Body of pancreas (tissue), 4 donors: ENCODE results near the gene UBTD1. TPM values are rescaled to one million over a fixed set of nuclear protein-coding genes. Genes with fewer than 3 reads are reported as not detected.
"Not testable (repeated sequence)": the region's sequence is repeated elsewhere in the genome, so short reads cannot be mapped to it uniquely, and the experiment has no call there.

Experiments used
- ATAC-seq: fragments of 150-250 bp; one replicate; pipeline ENCODE4 v1.9.1; 2016
- DNase-seq, 4 donors: peaks; one replicate each; pipeline ENCODE4 v3.0.0-alpha.2; 2019
- H3K27ac ChIP-seq, 4 donors: fragments of 200-600 bp; sonication (generic); 1 replicate in 3 of 4; 2 replicates in 1 of 4; pipeline versions ENCODE4 v1.5.1 to v1.6.1; 2016 to 2019; ENCODE audit warnings: mild to moderate bottlenecking in 1 of 4, mixed read lengths in 1 of 4, moderate library complexity in 1 of 4
- H3K27me3 ChIP-seq, 2 donors: fragments of 200-600 bp; sonication (generic); one replicate each; pipeline ENCODE4 v1.6.0; 2016; ENCODE audit warnings: mild to moderate bottlenecking in 1 of 2
- H3K36me3 ChIP-seq, 2 donors: fragments of 200-600 bp; sonication (generic); replicated peaks in 1 of 2; 2 replicates each; pipeline ENCODE4 v1.5.1; 2016; ENCODE audit warnings: low read depth in 2 of 2; ENCODE audit not compliant: insufficient read depth in 1 of 2
- H3K4me1 ChIP-seq: fragments of 200-600 bp; sonication (generic); one replicate; pipeline ENCODE4 v1.6.0; 2016
- H3K4me3 ChIP-seq, 2 donors: fragments of 200-600 bp; sonication (generic); 1 replicate in 1 of 2; 2 replicates in 1 of 2; pipeline ENCODE4 v1.5.1; 2016 to 2019
- H3K9me3 ChIP-seq, 3 donors: fragments of 200-600 bp; sonication (generic); 1 replicate in 2 of 3; 2 replicates in 1 of 3; pipeline ENCODE4 v1.5.1; 2016
- POLR2A ChIP-seq, 3 donors: fragments of 450-650 bp; IDR thresholded peaks; one replicate each; pipeline ENCODE4 v1.6.1; 2016; ENCODE audit warnings: antibody characterized with exemption in 3 of 3, mild to moderate bottlenecking in 2 of 3
- WGBS, 2 donors: methylation state at CpG; one replicate each; pipeline ENCODE4 v1.1.5; 2017; 5-methylcytosine and 5-hydroxymethylcytosine counted together
- intact Hi-C: fragments of 100-400 bp; cut with DNase I; formaldehyde crosslinking; loops from one replicate; pipeline ENCODE4 v1.15.1; 2023
- total RNA-seq, 2 donors: library from RNA; depleted of rRNA; stranded (reverse); fragments of >200 nt; gene quantifications; one replicate each; pipeline ENCODE4 v1.1.0, GENCODE V29; 2016
- TF ChIP-seq, protein P1 (sequence below), 7 experiments: fragments of 450-650 bp in 4 of 7; fragments of 200-600 bp in 3 of 7; sonication (generic) in 3 of 7; IDR thresholded peaks; one replicate each; pipeline ENCODE4 v1.5.1; 2016 to 2019; ENCODE audit warnings: antibody characterized with exemption in 7 of 7

Gene UBTD1
- total RNA-seq, 2 donors from 2014 or later, result 9.1 to 33.9 TPM

DNA sequence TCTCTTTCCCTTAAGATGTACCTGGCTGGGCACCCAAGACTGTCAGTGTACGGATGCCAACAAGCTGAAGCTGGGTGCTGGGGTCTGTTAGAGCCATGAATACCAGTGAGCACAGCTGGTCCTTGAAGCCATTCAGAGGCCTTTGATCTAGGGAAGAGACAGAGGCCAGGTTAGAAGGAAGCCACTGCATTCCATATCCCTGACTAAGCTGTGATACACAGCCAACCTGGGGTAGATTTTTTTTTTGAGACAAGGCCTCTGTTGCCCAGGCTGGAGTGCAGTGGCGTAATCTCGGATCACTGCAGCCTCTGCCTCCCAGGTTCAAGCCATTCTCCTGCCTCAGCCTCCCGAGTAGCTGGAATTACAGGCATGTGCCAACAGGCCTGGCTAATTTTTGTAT is 32.0 kb upstream of the UBTD1 start:
- no peak for ATAC-seq
- Histone ChIP-seq H3K36me3 (peaks cover 8 to 45% of the 10 kb centered on the region in 2 donors), H3K9me3 (no peaks in the 10 kb centered on the region), H3K4me1 (peaks cover 8% of the 10 kb centered on the region), H3K27me3 (no peaks in the 10 kb centered on the region), H3K27ac (no peak overlapping the region), H3K4me3 (no peak overlapping the region)
- no peak for DNase-seq
- TF ChIP-seq, protein P1, sequence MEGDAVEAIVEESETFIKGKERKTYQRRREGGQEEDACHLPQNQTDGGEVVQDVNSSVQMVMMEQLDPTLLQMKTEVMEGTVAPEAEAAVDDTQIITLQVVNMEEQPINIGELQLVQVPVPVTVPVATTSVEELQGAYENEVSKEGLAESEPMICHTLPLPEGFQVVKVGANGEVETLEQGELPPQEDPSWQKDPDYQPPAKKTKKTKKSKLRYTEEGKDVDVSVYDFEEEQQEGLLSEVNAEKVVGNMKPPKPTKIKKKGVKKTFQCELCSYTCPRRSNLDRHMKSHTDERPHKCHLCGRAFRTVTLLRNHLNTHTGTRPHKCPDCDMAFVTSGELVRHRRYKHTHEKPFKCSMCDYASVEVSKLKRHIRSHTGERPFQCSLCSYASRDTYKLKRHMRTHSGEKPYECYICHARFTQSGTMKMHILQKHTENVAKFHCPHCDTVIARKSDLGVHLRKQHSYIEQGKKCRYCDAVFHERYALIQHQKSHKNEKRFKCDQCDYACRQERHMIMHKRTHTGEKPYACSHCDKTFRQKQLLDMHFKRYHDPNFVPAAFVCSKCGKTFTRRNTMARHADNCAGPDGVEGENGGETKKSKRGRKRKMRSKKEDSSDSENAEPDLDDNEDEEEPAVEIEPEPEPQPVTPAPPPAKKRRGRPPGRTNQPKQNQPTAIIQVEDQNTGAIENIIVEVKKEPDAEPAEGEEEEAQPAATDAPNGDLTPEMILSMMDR (IDR thresholded peaks at IDR 0.05), result no peak
- no peak for TF ChIP-seq POLR2A (IDR thresholded peaks at IDR 0.05)
- intact Hi-C loops, result loop anchor here (5.0 kb wide), 1 partner anchor 86 kb away; no protein-coding TSS in a partner anchor
- WGBS, 2 donors, result 88 to 94% methylated on average over 1 to 4 of the region's 4 CpGs

DNA sequence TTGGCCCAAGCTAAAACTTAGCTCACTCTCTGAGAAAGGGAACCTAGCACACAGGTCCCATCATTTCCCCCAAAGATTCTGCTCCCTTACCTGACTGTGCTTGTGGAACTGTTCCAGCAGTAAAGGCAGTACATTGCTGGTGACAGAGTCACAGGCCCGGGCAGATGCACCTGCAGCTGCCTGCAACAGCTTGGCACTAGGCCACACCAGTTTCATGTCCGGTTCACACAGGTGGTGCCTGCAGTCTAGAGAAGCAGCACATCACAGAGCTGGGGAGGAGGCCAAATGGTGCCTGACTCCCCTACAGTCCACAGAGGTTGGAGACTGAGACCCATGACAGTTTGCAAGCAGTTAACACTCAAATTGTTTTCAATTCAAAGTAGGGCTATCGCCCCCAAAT is 30.6 kb upstream of the UBTD1 start:
- no peak for TF ChIP-seq POLR2A (IDR thresholded peaks at IDR 0.05)
- no peak for DNase-seq
- peaks cover 8% of the 10 kb centered on the region for H3K4me1 ChIP-seq
- intact Hi-C loops, result loop anchor here (5.0 kb wide), 1 partner anchor 84 kb away; no protein-coding TSS in a partner anchor
- no peak overlapping the region for H3K27ac ChIP-seq
- H3K9me3 ChIP-seq, result no peaks in the 10 kb centered on the region
- no peak for ATAC-seq
- H3K4me3 ChIP-seq, result no peak overlapping the region
- WGBS, 2 donors, result 81 to 100% methylated on average over 1 to 3 of the region's 3 CpGs
- no peaks in the 10 kb centered on the region for H3K27me3 ChIP-seq
- H3K36me3 ChIP-seq, result peaks cover 8 to 37% of the 10 kb centered on the region in 2 donors

DNA sequence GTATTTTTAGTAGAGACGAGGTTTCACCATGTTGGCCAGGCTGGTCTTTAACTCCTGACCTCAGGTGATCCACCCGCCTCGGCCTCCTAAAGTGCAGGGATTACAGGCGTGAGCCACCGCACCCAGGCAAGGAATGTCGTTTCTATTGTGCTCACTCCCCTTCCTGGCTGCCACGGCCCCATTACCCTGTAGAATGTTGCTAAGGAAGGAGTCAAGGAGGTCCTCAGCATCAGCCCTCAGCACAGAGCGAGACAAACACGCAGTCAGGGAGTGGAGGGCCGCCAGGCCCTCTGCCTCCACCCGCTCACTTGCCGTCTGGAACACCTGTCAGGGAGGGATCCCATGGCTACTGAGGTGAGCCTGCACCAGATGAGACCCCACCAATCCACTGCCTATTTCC is 29.9 kb upstream of the UBTD1 start:
- not testable (repeated sequence) for H3K27ac ChIP-seq, H3K9me3 ChIP-seq, ATAC-seq, DNase-seq, H3K4me1 ChIP-seq, H3K4me3 ChIP-seq, H3K27me3 ChIP-seq
- WGBS, 2 donors, result 95 to 100% methylated on average over 3 to 12 of the region's 12 CpGs
- H3K36me3 ChIP-seq, result peaks cover 14 to 38% of the 10 kb centered on the region in 2 donors
- intact Hi-C loops, result loop anchor here (5.0 kb wide), 1 partner anchor 84 kb away; no protein-coding TSS in a partner anchor

DNA sequence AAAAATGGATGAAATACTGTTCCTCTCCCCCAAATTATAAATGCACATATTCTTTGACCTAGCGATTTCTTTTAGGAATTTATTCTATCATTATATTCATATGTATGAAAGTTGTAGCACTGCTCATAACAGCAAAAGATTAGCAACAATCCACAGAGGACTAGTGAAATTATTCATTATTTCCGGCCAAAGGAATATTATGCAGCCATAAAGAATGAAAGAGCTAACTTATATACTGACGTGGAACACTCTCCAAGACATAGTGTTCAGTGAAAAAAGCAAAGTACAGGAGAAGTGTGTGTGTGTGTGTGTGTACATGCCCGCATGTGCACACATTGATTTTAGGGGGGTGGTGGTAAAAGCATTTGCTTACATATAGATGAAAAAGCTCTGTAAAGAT is 23.8 kb upstream of the UBTD1 start:
- TF ChIP-seq POLR2A (IDR thresholded peaks at IDR 0.05), result no peak
- TF ChIP-seq, protein P1 (IDR thresholded peaks at IDR 0.05), result no peak
- no peak for ATAC-seq
- 92 to 97% methylated on average over 4 of the region's 4 CpGs for WGBS, 2 donors
- Histone ChIP-seq H3K36me3 (peaks cover 7 to 22% of the 10 kb centered on the region in 2 donors), H3K27me3 (no peaks in the 10 kb centered on the region), H3K27ac (no peak overlapping the region), H3K4me3 (no peak overlapping the region), H3K4me1 (no peaks in the 10 kb centered on the region), H3K9me3 (no peaks in the 10 kb centered on the region)
- DNase-seq, result no peak
- intact Hi-C loops, result no loop called here

DNA sequence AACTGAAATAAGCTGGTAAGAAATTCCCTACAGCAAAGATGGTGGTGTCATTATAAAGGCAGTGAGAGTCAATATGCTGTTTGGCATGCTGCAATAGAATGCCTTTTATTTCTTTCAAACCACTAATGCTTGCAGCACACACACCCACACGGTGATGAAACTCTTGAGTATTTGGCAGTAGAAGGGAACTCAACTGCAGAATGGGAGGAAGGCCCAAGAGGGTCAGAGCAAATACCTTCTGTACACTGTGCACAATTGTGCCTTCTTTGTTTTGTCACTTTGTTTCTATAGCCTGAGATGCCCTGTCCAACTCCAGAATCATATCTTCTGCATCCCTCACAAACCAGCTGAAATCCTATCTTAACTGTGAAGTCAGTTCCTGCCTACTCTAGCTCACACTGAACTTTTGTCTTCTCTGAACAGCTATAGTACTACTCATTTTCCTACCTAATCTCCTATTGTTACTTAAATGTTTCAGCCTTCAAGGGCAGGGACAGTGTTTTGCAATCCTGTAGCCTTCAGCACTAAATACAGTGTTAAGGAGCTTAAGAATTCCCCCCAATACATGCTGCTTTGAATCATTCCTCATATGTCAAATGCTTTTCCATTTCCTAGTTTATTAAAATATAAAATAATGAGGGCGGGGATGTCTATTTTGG is 22.7 kb upstream of the UBTD1 start:
- no peak for TF ChIP-seq POLR2A (IDR thresholded peaks at IDR 0.05)
- TF ChIP-seq, protein P1 (IDR thresholded peaks at IDR 0.05), result no peak
- no peaks in the 10 kb centered on the region for H3K9me3 ChIP-seq
- ATAC-seq (no peak), DNase-seq (no peak)
- H3K27ac ChIP-seq, result no peak overlapping the region
- WGBS, 2 donors, result 76 to 86% methylated on average over 2 of the region's 2 CpGs
- H3K4me1 ChIP-seq, result no peaks in the 10 kb centered on the region
- no peak overlapping the region for H3K4me3 ChIP-seq
- intact Hi-C loops, result no loop called here
- H3K27me3 ChIP-seq, result no peaks in the 10 kb centered on the region
- peaks cover 7 to 19% of the 10 kb centered on the region in 2 donors for H3K36me3 ChIP-seq

DNA sequence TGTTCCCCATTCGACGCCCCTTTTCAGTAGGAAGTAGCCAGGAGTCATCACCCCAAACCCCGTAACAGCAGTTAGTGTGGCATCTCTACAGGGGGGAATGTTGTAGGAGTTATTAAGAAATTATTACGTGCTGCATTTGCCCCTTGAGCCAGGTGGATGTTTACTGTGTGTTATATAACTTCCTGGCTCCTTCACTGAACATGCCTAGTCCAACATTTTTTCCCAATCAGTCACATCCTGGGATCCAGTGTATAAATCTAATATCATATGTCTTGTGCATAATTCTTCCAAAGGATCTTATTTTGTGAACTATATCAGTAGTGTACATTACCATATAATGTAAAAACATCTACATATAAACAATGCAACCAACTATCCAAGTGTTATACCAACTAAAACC is 19.3 kb upstream of the UBTD1 start:
- H3K27me3 ChIP-seq, ATAC-seq, H3K4me3 ChIP-seq, DNase-seq, H3K27ac ChIP-seq, H3K9me3 ChIP-seq, H3K4me1 ChIP-seq, intact Hi-C loops: not testable (repeated sequence)
- peaks cover 0 to 16% of the 10 kb centered on the region in 2 donors for H3K36me3 ChIP-seq
- 81 to 91% methylated on average over 4 of the region's 4 CpGs for WGBS, 2 donors
